Trophoblast cell (in vitro differentiated cells and primary cell): Measurements from ENCODE around the gene ERC1.
A peak's percentile ranks its signal among the peaks of the same experiment; 100 is the strongest.

Experiments
- DNase-seq, 2 donors: peaks; one replicate each; pipeline ENCODE4 v3.0.0-alpha.2; 2016
- H2AFZ ChIP-seq: 2 replicates; pipeline ENCODE4 v1.6.1; 2013; ENCODE audit warnings: low read length, moderate library complexity, mild to moderate bottlenecking; ENCODE audit not compliant: insufficient read depth, poor library complexity
- H2AK5ac ChIP-seq: 2 replicates; pipeline ENCODE4 v1.6.1; 2013; ENCODE audit warnings: mild to moderate bottlenecking, low read length
- H2BK120ac ChIP-seq: 2 replicates; pipeline ENCODE4 v1.6.1; 2013; ENCODE audit warnings: low read length, mild to moderate bottlenecking, moderate library complexity; ENCODE audit not compliant: insufficient read depth, poor library complexity
- H2BK12ac ChIP-seq: 2 replicates; pipeline ENCODE4 v1.6.1; 2013; ENCODE audit warnings: mild to moderate bottlenecking, low read length, moderate library complexity
- H2BK5ac ChIP-seq: 2 replicates; pipeline ENCODE4 v1.6.1; 2013; ENCODE audit warnings: low read length, low read depth, moderate library complexity, mild to moderate bottlenecking; ENCODE audit not compliant: poor library complexity
- H3K14ac ChIP-seq: 2 replicates; pipeline ENCODE4 v1.6.1; 2013; ENCODE audit warnings: mild to moderate bottlenecking, low read length
- H3K18ac ChIP-seq: 2 replicates; pipeline ENCODE4 v1.6.1; 2013; ENCODE audit warnings: mild to moderate bottlenecking, low read length
- H3K23ac ChIP-seq: 2 replicates; pipeline ENCODE4 v1.6.1; 2013; ENCODE audit warnings: low read length
- H3K27ac ChIP-seq: 2 replicates; pipeline ENCODE4 v1.5.1; 2013; ENCODE audit warnings: low read depth, mild to moderate bottlenecking, inconsistent platforms, low read length, moderate library complexity
- H3K27me3 ChIP-seq: 2 replicates; pipeline ENCODE4 v1.6.1; 2013; ENCODE audit warnings: inconsistent platforms, mild to moderate bottlenecking, low read length, moderate library complexity; ENCODE audit not compliant: insufficient read depth
- H3K36me3 ChIP-seq, 2 experiments: 1 replicate in 1 of 2; 2 replicates in 1 of 2; pipeline ENCODE4 v1.6.1; 2013; ENCODE audit warnings: low read length in 2 of 2, mild to moderate bottlenecking in 2 of 2, moderate library complexity in 1 of 2; ENCODE audit not compliant: insufficient read depth in 2 of 2, control insufficient read depth in 1 of 2
- H3K4ac ChIP-seq: 2 replicates; pipeline ENCODE4 v1.6.1; 2013; ENCODE audit warnings: low read depth, mild to moderate bottlenecking, low read length, moderate library complexity
- H3K4me1 ChIP-seq, 2 experiments: 1 replicate in 1 of 2; 2 replicates in 1 of 2; pipeline ENCODE4 v1.6.1; 2013; ENCODE audit warnings: low read length in 2 of 2, mild to moderate bottlenecking in 2 of 2, moderate library complexity in 1 of 2; ENCODE audit not compliant: insufficient read depth in 2 of 2, control insufficient read depth in 1 of 2
- H3K4me2 ChIP-seq: 2 replicates; pipeline ENCODE4 v1.6.1; 2013; ENCODE audit warnings: inconsistent platforms, mild to moderate bottlenecking, low read length, moderate library complexity
- H3K4me3 ChIP-seq: 2 replicates; pipeline ENCODE4 v1.5.1; 2013; ENCODE audit warnings: mild to moderate bottlenecking, low read depth, low read length, inconsistent platforms
- H3K79me1 ChIP-seq: one replicate; pipeline ENCODE4 v1.6.1; 2013; ENCODE audit warnings: low read length
- H3K79me2 ChIP-seq: 2 replicates; pipeline ENCODE4 v1.6.1; 2013; ENCODE audit warnings: low read length, mild to moderate bottlenecking; ENCODE audit not compliant: control insufficient read depth, insufficient read depth, poor library complexity
- H3K9ac ChIP-seq: 2 replicates; pipeline ENCODE4 v1.6.1; 2013; ENCODE audit warnings: mild to moderate bottlenecking, low read length
- H3K9me3 ChIP-seq: 2 replicates; pipeline ENCODE4 v1.6.1; 2013; ENCODE audit warnings: low read depth, mild to moderate bottlenecking, control low read depth, inconsistent platforms, low read length; ENCODE audit not compliant: insufficient read depth
- H4K12ac ChIP-seq: 2 replicates; pipeline ENCODE4 v1.6.1; 2013; ENCODE audit warnings: low read depth, mild to moderate bottlenecking, low read length, moderate library complexity
- H4K8ac ChIP-seq: 2 replicates; pipeline ENCODE4 v1.6.1; 2013; ENCODE audit warnings: low read depth, mild to moderate bottlenecking, low read length, moderate library complexity
- H4K91ac ChIP-seq: one replicate; pipeline ENCODE4 v1.6.1; 2013; ENCODE audit warnings: low read depth, mild to moderate bottlenecking, low read length, moderate library complexity
- WGBS: extraction: QIAGEN DNeasy Blood & Tissue Kit; methylation state at CpG from one replicate; pipeline ENCODE4 v1.1.7; 2013; ENCODE audit warnings: missing lambda C conversion rate; ENCODE audit not compliant: insufficient read length, insufficient coverage; ENCODE audit errors: extremely low coverage; 5-methylcytosine and 5-hydroxymethylcytosine counted together

ERC1 gene

GRCh38 chr12:1020389-1020788 is 29.4 kb downstream of the ERC1 start:
- Histone ChIP-seq H3K23ac (no peak overlapping the region), H2AFZ (no peak overlapping the region), H3K14ac (no peak overlapping the region), H3K9ac (no peak overlapping the region), H2AK5ac (no peak overlapping the region), H3K9me3 (no peaks in the 10 kb centered on the region), H3K79me1 (no peaks in the 10 kb centered on the region), H3K36me3 (peaks cover 0 to 2% of the 10 kb centered on the region in 2 experiments), H3K18ac (no peak overlapping the region), H4K12ac (no peak overlapping the region), H3K4me3 (no peak overlapping the region), H3K4me1 (peaks cover 0 to 4% of the 10 kb centered on the region in 2 experiments), H4K8ac (no peak overlapping the region), H3K27ac (no peak overlapping the region), H2BK120ac (no peak overlapping the region), H3K27me3 (no peaks in the 10 kb centered on the region), H4K91ac (no peak overlapping the region), H3K79me2 (no peaks in the 10 kb centered on the region), H2BK5ac (no peak overlapping the region), H2BK12ac (no peak overlapping the region), H3K4ac (no peak overlapping the region), H3K4me2 (no peak overlapping the region)
- DNase-seq = no peak
- no CpG with 5 or more reads among the region's 3 CpGs for WGBS

GRCh38 chr12:1022032-1022970 is 31.3 kb downstream of the ERC1 start:
- Histone ChIP-seq H4K91ac (no peak overlapping the region), H4K8ac (no peak overlapping the region), H2BK5ac (no peak overlapping the region), H3K4me2 (no peak overlapping the region), H3K9ac (no peak overlapping the region), H3K79me1 (peaks cover 3% of the 10 kb centered on the region), H3K4me3 (no peak overlapping the region), H3K27ac (no peak overlapping the region), H3K9me3 (no peaks in the 10 kb centered on the region), H3K79me2 (no peaks in the 10 kb centered on the region), H2BK12ac (no peak overlapping the region), H3K14ac (no peak overlapping the region), H3K36me3 (peaks cover 0 to 2% of the 10 kb centered on the region in 2 experiments), H2AFZ (no peak overlapping the region), H3K23ac (no peak overlapping the region), H2BK120ac (no peak overlapping the region), H3K18ac (no peak overlapping the region), H3K4me1 (peaks cover 0 to 4% of the 10 kb centered on the region in 2 experiments), H3K4ac (no peak overlapping the region), H3K27me3 (no peaks in the 10 kb centered on the region), H2AK5ac (no peak overlapping the region), H4K12ac (no peak overlapping the region)
- WGBS = no CpG with 5 or more reads among the region's 9 CpGs
- DNase-seq = peak in 1 of 2 donors; percentile 35

GRCh38 chr12:1030779-1031178 is 39.8 kb downstream of the ERC1 start:
- Histone ChIP-seq H2AFZ (no peak overlapping the region), H4K12ac (no peak overlapping the region), H3K18ac (no peak overlapping the region), H2AK5ac (no peak overlapping the region), H4K8ac (no peak overlapping the region), H2BK5ac (no peak overlapping the region), H3K36me3 (peaks cover 9 to 10% of the 10 kb centered on the region in 2 experiments), H3K4me2 (no peak overlapping the region), H3K4me1 (no peaks in the 10 kb centered on the region), H3K4ac (no peak overlapping the region), H3K79me1 (peaks cover 3% of the 10 kb centered on the region), H3K14ac (no peak overlapping the region), H3K9ac (no peak overlapping the region), H3K27ac (no peak overlapping the region), H2BK12ac (no peak overlapping the region), H3K79me2 (no peaks in the 10 kb centered on the region), H3K9me3 (no peaks in the 10 kb centered on the region), H3K27me3 (no peaks in the 10 kb centered on the region), H2BK120ac (no peak overlapping the region), H3K4me3 (no peak overlapping the region), H4K91ac (no peak overlapping the region), H3K23ac (no peak overlapping the region)
- DNase-seq = no peak
- no CpG with 5 or more reads among the region's 3 CpGs for WGBS

GRCh38 chr12:1034243-1034642 is 43.2 kb downstream of the ERC1 start:
- Histone ChIP-seq H2AK5ac (no peak overlapping the region), H3K27ac (no peak overlapping the region), H3K79me1 (no peaks in the 10 kb centered on the region), H3K9ac (no peak overlapping the region), H3K9me3 (no peaks in the 10 kb centered on the region), H2AFZ (no peak overlapping the region), H3K23ac (no peak overlapping the region), H3K14ac (no peak overlapping the region), H4K8ac (no peak overlapping the region), H3K27me3 (no peaks in the 10 kb centered on the region), H3K18ac (no peak overlapping the region), H3K4ac (no peak overlapping the region), H2BK5ac (no peak overlapping the region), H4K12ac (no peak overlapping the region), H2BK120ac (no peak overlapping the region), H3K79me2 (no peaks in the 10 kb centered on the region), H4K91ac (no peak overlapping the region), H3K4me1 (no peaks in the 10 kb centered on the region), H2BK12ac (no peak overlapping the region), H3K36me3 (peaks cover 2 to 4% of the 10 kb centered on the region in 2 experiments), H3K4me3 (no peak overlapping the region), H3K4me2 (no peak overlapping the region)
- DNase-seq = no peak
- WGBS = no CpG with 5 or more reads among the region's 3 CpGs
